Stimulated activated CD8-positive, alpha-beta memory T cell treated with anti-CD3 and anti-CD28 coated beads, Interleukin-12 subunit alpha, Interleukin-12 subunit beta, amount 100 ng/mL, for 1 hour (primary cell): ENCODE results near the gene ITM2B.
"Not testable (repeated sequence)": the region's sequence is repeated elsewhere in the genome, so short reads cannot be mapped to it uniquely, and the experiment has no call there.

Experiments
- DNase-seq: peaks from one replicate; pipeline ENCODE4 v3.0.0-alpha.2; 2020; ENCODE audit warnings: low read depth

The ITM2B gene

GRCh38 chr13:48230541-48230940, 2.5 kb upstream of the ITM2B start:
- DNase-seq = no peak

GRCh38 chr13:48231080-48231479, 1.9 kb upstream of the ITM2B start:
- DNase-seq = no peak

GRCh38 chr13:48231933-48232332, 1.1 kb upstream of the ITM2B start:
- no peak for DNase-seq

GRCh38 chr13:48232420-48233045, 473 bp upstream of the ITM2B start:
- no peak for DNase-seq

GRCh38 chr13:48233889-48234488, 983 bp downstream of the ITM2B start:
- no peak for DNase-seq

GRCh38 chr13:48234566-48235340, 1.7 kb downstream of the ITM2B start:
- no peak for DNase-seq

- no peak for DNase-seq
Measured at GRCh38 chr13:48235341-48236135, 2.5 kb downstream of the ITM2B start.

GRCh38 chr13:48236528-48237353, 3.7 kb downstream of the ITM2B start:
- DNase-seq = no peak

- DNase-seq = not testable (repeated sequence)
Measured at GRCh38 chr13:48239369-48239768, 6.4 kb downstream of the ITM2B start.

- DNase-seq = no peak
Measured at GRCh38 chr13:48241651-48242050, 8.6 kb downstream of the ITM2B start.

- no peak for DNase-seq
Measured at GRCh38 chr13:48242677-48243076, 9.7 kb downstream of the ITM2B start.

- DNase-seq = no peak
Measured at GRCh38 chr13:48244159-48244558, 11.2 kb downstream of the ITM2B start.

GRCh38 chr13:48246102-48246501, 13.1 kb downstream of the ITM2B start:
- no peak for DNase-seq

GRCh38 chr13:48249018-48249417, 16.0 kb downstream of the ITM2B start:
- DNase-seq = no peak

- DNase-seq = no peak
Measured at GRCh38 chr13:48251611-48252081, 18.6 kb downstream of the ITM2B start.

- DNase-seq = no peak
Measured at GRCh38 chr13:48252176-48252575, 19.2 kb downstream of the ITM2B start.

- DNase-seq = no peak
Measured at GRCh38 chr13:48253849-48254248, 20.8 kb downstream of the ITM2B start.

- no peak for DNase-seq
Measured at GRCh38 chr13:48255090-48255489, 22.1 kb downstream of the ITM2B start.

GRCh38 chr13:48255954-48256353, 22.9 kb downstream of the ITM2B start:
- DNase-seq = no peak

- DNase-seq = no peak
Measured at GRCh38 chr13:48258002-48258401, 25.0 kb downstream of the ITM2B start.

- DNase-seq = no peak
Measured at GRCh38 chr13:48258430-48258829, 25.4 kb downstream of the ITM2B start.
